ENCODE measurements around the gene COX6A2. TPM values are rescaled to one million over a fixed set of nuclear protein-coding genes. Genes with fewer than 3 reads are reported as not detected.
"Not testable (repeated sequence)": the region's sequence is repeated elsewhere in the genome, so short reads cannot be mapped to it uniquely, and the experiment has no call there.

COX6A2 gene
- total RNA-seq, 4 donors from 2014 or later, result not detected

- no peaks in the 10 kb centered on the region for H3K9me3 ChIP-seq
- peak overlapping the region in 1 of 4 donors; percentile 21 for H3K4me3 ChIP-seq
- no peak for TF ChIP-seq POLR2A (IDR thresholded peaks at IDR 0.05)
- TF ChIP-seq, protein P1, sequence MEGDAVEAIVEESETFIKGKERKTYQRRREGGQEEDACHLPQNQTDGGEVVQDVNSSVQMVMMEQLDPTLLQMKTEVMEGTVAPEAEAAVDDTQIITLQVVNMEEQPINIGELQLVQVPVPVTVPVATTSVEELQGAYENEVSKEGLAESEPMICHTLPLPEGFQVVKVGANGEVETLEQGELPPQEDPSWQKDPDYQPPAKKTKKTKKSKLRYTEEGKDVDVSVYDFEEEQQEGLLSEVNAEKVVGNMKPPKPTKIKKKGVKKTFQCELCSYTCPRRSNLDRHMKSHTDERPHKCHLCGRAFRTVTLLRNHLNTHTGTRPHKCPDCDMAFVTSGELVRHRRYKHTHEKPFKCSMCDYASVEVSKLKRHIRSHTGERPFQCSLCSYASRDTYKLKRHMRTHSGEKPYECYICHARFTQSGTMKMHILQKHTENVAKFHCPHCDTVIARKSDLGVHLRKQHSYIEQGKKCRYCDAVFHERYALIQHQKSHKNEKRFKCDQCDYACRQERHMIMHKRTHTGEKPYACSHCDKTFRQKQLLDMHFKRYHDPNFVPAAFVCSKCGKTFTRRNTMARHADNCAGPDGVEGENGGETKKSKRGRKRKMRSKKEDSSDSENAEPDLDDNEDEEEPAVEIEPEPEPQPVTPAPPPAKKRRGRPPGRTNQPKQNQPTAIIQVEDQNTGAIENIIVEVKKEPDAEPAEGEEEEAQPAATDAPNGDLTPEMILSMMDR (IDR thresholded peaks at IDR 0.05), result no peak
- no peak for DNase-seq
- WGBS, 2 donors, result 15 to 29% methylated on average over 12 to 18 of the region's 20 CpGs
- peaks cover 0 to 4% (median 0%) of the 10 kb centered on the region in 3 donors for H3K36me3 ChIP-seq
- peak overlapping the region; percentile 84 to 92 (median 88) for H3K27ac ChIP-seq
- intact Hi-C loops (cut with DNase I), result no loop called here
- H3K27me3 ChIP-seq, result no peaks in the 10 kb centered on the region
- peaks cover 41 to 75% (median 61%) of the 10 kb centered on the region in 3 donors for H3K4me1 ChIP-seq
These were observed 25.4 kb upstream of the COX6A2 start for GRCh38 chr16:31453255-31454204.

GRCh38 chr16:31452631-31453106 is 24.5 kb upstream of the COX6A2 start:
- Histone ChIP-seq H3K27me3 (no peaks in the 10 kb centered on the region), H3K36me3 (peaks cover 0 to 4% (median 0%) of the 10 kb centered on the region in 3 donors), H3K4me1 (peaks cover 36 to 67% (median 56%) of the 10 kb centered on the region in 3 donors), H3K9me3 (no peaks in the 10 kb centered on the region), H3K27ac (peak overlapping the region; percentile 84 to 92 (median 88)), H3K4me3 (no peak overlapping the region)
- intact Hi-C loops (cut with DNase I), result no loop called here
- DNase-seq, result no peak
- WGBS, 2 donors, result 20 to 28% methylated on average over 3 of the region's 3 CpGs
- TF ChIP-seq, protein P1 (IDR thresholded peaks at IDR 0.05), result no peak
- peak in 1 of 4 donors; percentile 15 for TF ChIP-seq POLR2A (IDR thresholded peaks at IDR 0.05)

DNA sequence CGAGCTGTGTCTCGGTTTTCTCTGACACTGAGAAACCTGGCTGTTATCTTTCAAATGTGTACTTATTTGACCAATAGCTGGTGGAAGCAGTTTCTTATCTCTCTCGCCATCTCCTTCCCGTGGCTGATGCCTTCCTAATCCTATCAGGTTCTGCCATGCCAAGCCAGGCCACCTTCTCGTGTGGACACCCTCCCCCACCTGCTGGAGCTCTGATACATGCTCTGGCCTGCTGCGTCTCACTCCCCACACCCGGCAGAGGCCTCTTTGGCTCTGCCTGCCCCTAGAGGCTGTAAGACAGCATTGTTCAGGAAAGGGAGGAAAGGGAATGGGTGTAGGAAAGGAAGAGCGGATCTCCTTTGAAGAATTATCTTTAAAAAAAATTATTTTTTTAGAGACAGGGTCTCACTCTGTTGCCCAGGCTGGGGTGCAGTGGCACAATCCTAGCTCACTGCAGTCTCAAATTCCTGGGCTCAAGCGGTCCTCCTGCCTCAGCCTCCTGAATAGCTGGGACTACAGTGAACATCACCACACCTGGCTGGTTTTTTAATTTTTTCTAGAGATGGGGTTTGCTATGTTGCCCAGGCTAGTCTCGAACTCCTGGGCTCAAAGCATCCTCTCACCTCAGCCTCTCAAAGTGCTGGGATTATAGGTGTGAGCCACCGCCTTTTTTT is 23.7 kb upstream of the COX6A2 start:
- WGBS, 2 donors, result 36 to 41% methylated on average over 8 to 11 of the region's 11 CpGs
- Histone ChIP-seq H3K4me3 (no peak overlapping the region), H3K27me3 (no peaks in the 10 kb centered on the region), H3K4me1 (peaks cover 28 to 59% (median 47%) of the 10 kb centered on the region in 3 donors), H3K36me3 (peaks cover 0 to 4% (median 0%) of the 10 kb centered on the region in 3 donors), H3K9me3 (no peaks in the 10 kb centered on the region), H3K27ac (peak overlapping the region in 3 of 4 donors; percentile 84 to 92 (median 92))
- TF ChIP-seq POLR2A (IDR thresholded peaks at IDR 0.05), result no peak
- TF ChIP-seq, protein P1 (IDR thresholded peaks at IDR 0.05), result peak in 5 of 6 experiments; percentile 48 to 74 (median 57)
- intact Hi-C loops (cut with DNase I), result no loop called here
- no peak for DNase-seq

- intact Hi-C loops (cut with DNase I), result no loop called here
- TF ChIP-seq POLR2A (IDR thresholded peaks at IDR 0.05), result no peak
- TF ChIP-seq, protein P1 (IDR thresholded peaks at IDR 0.05), result no peak
- H3K27ac ChIP-seq, result peak overlapping the region in 3 of 4 donors; percentile 84 to 92 (median 92)
These were observed 23.0 kb upstream of the COX6A2 start for GRCh38 chr16:31451201-31451600.

DNA sequence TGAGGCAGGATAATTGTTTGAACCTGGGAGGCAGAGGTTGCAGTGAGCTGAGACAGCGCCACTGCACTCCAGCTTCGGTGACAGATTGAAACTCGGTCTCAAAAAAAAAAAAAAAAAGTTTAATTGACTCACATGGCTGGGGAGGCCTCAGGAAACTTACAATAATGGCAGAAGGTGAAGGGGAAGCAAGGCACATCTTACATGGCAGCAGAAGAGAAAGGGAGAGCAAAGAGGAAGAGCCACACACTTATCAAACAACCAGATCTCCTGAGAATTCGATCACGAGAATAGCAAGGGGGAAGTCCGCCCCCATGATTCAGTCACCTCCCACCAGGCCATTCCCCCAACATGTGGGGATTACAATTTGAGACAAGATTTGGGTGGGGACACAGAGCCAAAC is 17.8 kb upstream of the COX6A2 start:
- DNase-seq; H3K9me3 ChIP-seq; H3K36me3 ChIP-seq; H3K27ac ChIP-seq; intact Hi-C loops (cut with DNase I); H3K4me3 ChIP-seq; H3K27me3 ChIP-seq: not testable (repeated sequence)
- H3K4me1 ChIP-seq, result peaks cover 0 to 19% (median 5%) of the 10 kb centered on the region in 3 donors
- WGBS, 2 donors, result 69 to 83% methylated on average over 6 of the region's 6 CpGs

More at GRCh38 chr16:31451201-31451600, 23.0 kb upstream of the COX6A2 start:
- 59 to 75% methylated on average over 5 of the region's 5 CpGs for WGBS, 2 donors
- no peaks in the 10 kb centered on the region for H3K27me3 ChIP-seq
- H3K9me3 ChIP-seq, result no peaks in the 10 kb centered on the region
- no peak for DNase-seq
- peaks cover 0 to 4% (median 0%) of the 10 kb centered on the region in 3 donors for H3K36me3 ChIP-seq
- H3K4me3 ChIP-seq, result no peak overlapping the region
- peaks cover 24 to 53% (median 41%) of the 10 kb centered on the region in 3 donors for H3K4me1 ChIP-seq

All from esophagus squamous epithelium (tissue), 5 donors.